Right lobe of liver (tissue), 6 donors: ENCODE results near the gene DEXI. TPM values are rescaled to one million over a fixed set of nuclear protein-coding genes. Genes with fewer than 3 reads are reported as not detected.

Experiments used
- ATAC-seq, 4 donors: fragments of 200-7000 bp; cut with Tn5 transposase; one replicate each; pipeline ENCODE4 v1.9.1; 2020; ENCODE audit warnings: mild to moderate bottlenecking in 4 of 4, moderate library complexity in 4 of 4
- DNase-seq, 3 donors: peaks; one replicate each; pipeline ENCODE4 v3.0.0-alpha.2; 2020
- H3K27ac ChIP-seq, 3 donors: fragments of 200-600 bp; one replicate each; pipeline ENCODE4 v1.8.0; 2022
- H3K27me3 ChIP-seq, 2 donors: fragments of 200-600 bp; one replicate each; pipeline ENCODE4 v1.8.0; 2022
- H3K36me3 ChIP-seq, 4 donors: fragments of 200-600 bp; sonication (generic) in 1 of 4; one replicate each; pipeline versions ENCODE4 v1.5.1 to v1.8.0; 2017 to 2022; ENCODE audit warnings: control low read depth in 1 of 4
- H3K4me1 ChIP-seq, 4 donors: fragments of 200-600 bp; sonication (generic) in 1 of 4; one replicate each; pipeline versions ENCODE4 v1.5.1 to v1.8.0; 2017 to 2022; ENCODE audit warnings: control low read depth in 1 of 4
- H3K4me3 ChIP-seq, 3 donors: fragments of 200-600 bp; one replicate each; pipeline ENCODE4 v1.8.0; 2022
- H3K9me3 ChIP-seq, 4 donors: fragments of 200-600 bp; sonication (generic) in 1 of 4; one replicate each; pipeline versions ENCODE4 v1.5.1 to v1.8.0; 2017 to 2022; ENCODE audit warnings: control low read depth in 1 of 4
- CTCF ChIP-seq, 4 donors: fragments of 200-600 bp in 3 of 4; fragments of 450-650 bp in 1 of 4; IDR thresholded peaks; one replicate each; pipeline versions ENCODE4 v1.5.1 to v1.8.0; 2016 to 2022; ENCODE audit warnings: antibody characterized with exemption in 4 of 4, mild to moderate bottlenecking in 2 of 4
- POLR2A ChIP-seq: fragments of 450-650 bp; IDR thresholded peaks from one replicate; pipeline ENCODE4 v1.6.1; 2017; ENCODE audit warnings: antibody characterized with exemption, mild to moderate bottlenecking
- WGBS: methylation state at CpG from one replicate; pipeline ENCODE4 v1.1.6; 2018; ENCODE audit warnings: low coverage, low lambda C conversion rate; ENCODE audit not compliant: insufficient coverage; ENCODE audit errors: missing lambda C conversion rate; 5-methylcytosine and 5-hydroxymethylcytosine counted together
- intact Hi-C, 2 donors: fragments of 100-400 bp; cut with DNase I; formaldehyde crosslinking; loops; one replicate each; pipeline versions ENCODE4 v1.11.2 to v1.14.1; 2022
- total RNA-seq, 6 experiments: library from RNA; depleted of rRNA in 2 of 6; stranded (reverse); fragments of >200 nt in 2 of 6; fragmentation: NEBNext Ultra II Directional in 3 of 6; extraction: Animal tissue kit (Norgen Biotek cat#: 25700) in 3 of 6; gene quantifications; one replicate each; pipeline versions ENCODE4 v1.1.0 to v1.2.4, GENCODE V29; 2016 to 2023
- donor health status: DM: no; HTN: yes; CAD: no.
- donor health status: DM: no; HTN: no; CAD: no.
- donor health status: DM: no; HTN: no; CAD: no.
- donor health status: DM: no; HTN: yes; CAD: no.
- donor health status: DM: no; HTN: yes; CAD: no.

DEXI gene
- total RNA-seq, 6 experiments from 2014 or later: 35.8 to 93.8 (median 54.1) TPM

GRCh38 chr16:10889855-10890254 is 52.4 kb downstream of the DEXI start:
- no peaks in the 10 kb centered on the region for H3K4me1 ChIP-seq
- no peak for ATAC-seq
- H3K27me3 ChIP-seq: no peaks in the 10 kb centered on the region
- no peaks in the 10 kb centered on the region for H3K9me3 ChIP-seq
- no peak for DNase-seq
- H3K36me3 ChIP-seq: no peaks in the 10 kb centered on the region
- intact Hi-C loops: no loop called here
- H3K4me3 ChIP-seq: no peak overlapping the region
- WGBS: 86% methylated on average over 1 of the region's 4 CpGs
- TF ChIP-seq CTCF (IDR thresholded peaks at IDR 0.05) (no peak), POLR2A (no peak)
- no peak overlapping the region for H3K27ac ChIP-seq

- 56% methylated on average over 10 of the region's 10 CpGs for WGBS
- Histone ChIP-seq H3K27ac (no peak overlapping the region), H3K4me3 (no peak overlapping the region), H3K9me3 (no peaks in the 10 kb centered on the region), H3K4me1 (no peaks in the 10 kb centered on the region), H3K36me3 (no peaks in the 10 kb centered on the region), H3K27me3 (no peaks in the 10 kb centered on the region)
- intact Hi-C loops: no loop called here
- TF ChIP-seq CTCF (IDR thresholded peaks at IDR 0.05) (no peak), POLR2A (no peak)
- peak in 2 of 4 donors; percentile 16 to 28 for ATAC-seq
- DNase-seq: no peak
Measured at GRCh38 chr16:10888320-10888937, 53.8 kb downstream of the DEXI start.

GRCh38 chr16:10885246-10885645 is 57.0 kb downstream of the DEXI start:
- Histone ChIP-seq H3K9me3 (no peaks in the 10 kb centered on the region), H3K4me1 (peaks cover 0 to 6% (median 0%) of the 10 kb centered on the region in 4 donors), H3K27me3 (no peaks in the 10 kb centered on the region), H3K4me3 (no peak overlapping the region), H3K27ac (no peak overlapping the region), H3K36me3 (no peaks in the 10 kb centered on the region)
- WGBS: 42% methylated on average over 4 of the region's 6 CpGs
- TF ChIP-seq POLR2A: no peak
- no peak for TF ChIP-seq CTCF (IDR thresholded peaks at IDR 0.05)
- DNase-seq (no peak), ATAC-seq (peak; percentile 26 to 46 (median 36))
- intact Hi-C loops: no loop called here

DNA sequence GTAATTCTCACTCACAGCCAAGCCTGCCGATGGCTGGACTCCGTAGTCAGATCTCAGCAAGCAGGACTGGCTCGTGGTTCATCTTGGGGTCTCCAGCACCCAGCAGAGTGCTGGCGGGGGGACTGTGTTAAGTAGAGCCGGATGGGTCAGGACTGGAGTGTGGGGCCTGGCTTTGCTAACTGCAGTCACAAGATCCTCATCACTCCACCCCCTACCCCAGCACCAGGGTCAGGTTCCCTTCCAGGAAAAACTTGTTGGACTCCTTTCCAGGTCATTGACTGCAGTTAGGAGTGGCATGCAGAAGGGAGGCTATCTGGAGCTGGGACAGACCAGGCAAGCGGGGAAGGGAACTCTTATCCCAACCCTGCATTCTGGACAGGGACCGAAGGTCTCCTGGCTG is 59.3 kb downstream of the DEXI start:
- no peak overlapping the region for H3K27ac ChIP-seq

More for the DNA sequence above, 59.3 kb downstream of the DEXI start:
- Histone ChIP-seq H3K4me3 (no peak overlapping the region), H3K9me3 (no peaks in the 10 kb centered on the region), H3K27me3 (no peaks in the 10 kb centered on the region), H3K4me1 (peaks cover 0 to 17% (median 3%) of the 10 kb centered on the region in 4 donors), H3K36me3 (no peaks in the 10 kb centered on the region)
- TF ChIP-seq POLR2A (no peak), CTCF (IDR thresholded peaks at IDR 0.05) (no peak)
- 80% methylated on average over 1 of the region's 7 CpGs for WGBS
- ATAC-seq (peak in 2 of 4 donors; percentile 3 to 18), DNase-seq (peak in 1 of 3 donors; percentile 48)
- intact Hi-C loops: no loop called here
